ENCODE measurements around the gene FSTL3. TPM values are rescaled to one million over a fixed set of nuclear protein-coding genes. Genes with fewer than 3 reads are reported as not detected.
"Not testable (repeated sequence)": the region's sequence is repeated elsewhere in the genome, so short reads cannot be mapped to it uniquely, and the experiment has no call there.

The FSTL3 gene
- total RNA-seq, 2 donors from 2014 or later: 9.8 to 14.1 TPM

DNA sequence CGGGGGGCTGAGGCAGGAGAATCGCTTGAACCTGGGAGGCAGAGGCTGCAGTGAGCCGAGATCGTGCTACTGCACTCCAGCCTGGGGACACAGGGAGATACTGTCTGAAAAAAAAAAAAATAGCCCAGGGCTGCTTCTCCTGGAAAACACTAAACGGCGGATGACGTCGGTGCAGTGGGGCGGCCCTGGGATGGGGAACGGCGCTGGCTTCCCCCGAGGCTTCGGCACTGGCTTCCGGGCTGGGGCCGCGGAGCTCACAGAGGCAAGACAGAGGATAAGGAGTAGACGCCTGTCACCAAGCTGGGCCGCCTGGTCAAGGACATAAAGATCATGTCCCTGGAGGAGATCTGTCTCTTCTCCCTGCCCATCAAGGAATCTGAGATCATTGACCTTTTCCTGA, 14.0 kb downstream of the FSTL3 start:
- Histone ChIP-seq H3K9me3 (ENCODE audit: control insufficient read depth, low read length) (no peaks in the 10 kb centered on the region), H3K36me3 (ENCODE audit: control insufficient read depth, insufficient read depth, low read length) (no peaks in the 10 kb centered on the region), H3K9ac (ENCODE audit: extremely low read depth, low read length, poor library complexity, severe bottlenecking) (no peak overlapping the region), H3K27me3 (ENCODE audit: control insufficient read depth, insufficient read depth, low read length, poor library complexity, severe bottlenecking) (no peaks in the 10 kb centered on the region), H3K27ac (ENCODE audit: low read depth, low read length) (no peak overlapping the region), H3K4me3 (ENCODE audit: low read length) (no peak overlapping the region), H3K4me1 (ENCODE audit: control insufficient read depth, insufficient read depth, low read length) (no peaks in the 10 kb centered on the region)
- peak; percentile 43 for DNase-seq
- WGBS, 2 experiments (ENCODE audit: insufficient coverage in 1 of 2, insufficient read length in 1 of 2): 80 to 81% methylated on average over 14 to 18 of the region's 18 CpGs
- TF ChIP-seq, protein P1, sequence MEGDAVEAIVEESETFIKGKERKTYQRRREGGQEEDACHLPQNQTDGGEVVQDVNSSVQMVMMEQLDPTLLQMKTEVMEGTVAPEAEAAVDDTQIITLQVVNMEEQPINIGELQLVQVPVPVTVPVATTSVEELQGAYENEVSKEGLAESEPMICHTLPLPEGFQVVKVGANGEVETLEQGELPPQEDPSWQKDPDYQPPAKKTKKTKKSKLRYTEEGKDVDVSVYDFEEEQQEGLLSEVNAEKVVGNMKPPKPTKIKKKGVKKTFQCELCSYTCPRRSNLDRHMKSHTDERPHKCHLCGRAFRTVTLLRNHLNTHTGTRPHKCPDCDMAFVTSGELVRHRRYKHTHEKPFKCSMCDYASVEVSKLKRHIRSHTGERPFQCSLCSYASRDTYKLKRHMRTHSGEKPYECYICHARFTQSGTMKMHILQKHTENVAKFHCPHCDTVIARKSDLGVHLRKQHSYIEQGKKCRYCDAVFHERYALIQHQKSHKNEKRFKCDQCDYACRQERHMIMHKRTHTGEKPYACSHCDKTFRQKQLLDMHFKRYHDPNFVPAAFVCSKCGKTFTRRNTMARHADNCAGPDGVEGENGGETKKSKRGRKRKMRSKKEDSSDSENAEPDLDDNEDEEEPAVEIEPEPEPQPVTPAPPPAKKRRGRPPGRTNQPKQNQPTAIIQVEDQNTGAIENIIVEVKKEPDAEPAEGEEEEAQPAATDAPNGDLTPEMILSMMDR (conservative IDR thresholded peaks at IDR 0.05): no peak
- Mint-ChIP-seq H3K27ac (no peak overlapping the region), H3K36me3 (ENCODE audit: low read depth) (no peaks in the 10 kb centered on the region), H3K27me3 (ENCODE audit: insufficient read depth) (peaks cover 4% of the 10 kb centered on the region), H3K4me3 (no peak overlapping the region), H3K9me3 (no peaks in the 10 kb centered on the region), H3K4me1 (no peaks in the 10 kb centered on the region)

DNA sequence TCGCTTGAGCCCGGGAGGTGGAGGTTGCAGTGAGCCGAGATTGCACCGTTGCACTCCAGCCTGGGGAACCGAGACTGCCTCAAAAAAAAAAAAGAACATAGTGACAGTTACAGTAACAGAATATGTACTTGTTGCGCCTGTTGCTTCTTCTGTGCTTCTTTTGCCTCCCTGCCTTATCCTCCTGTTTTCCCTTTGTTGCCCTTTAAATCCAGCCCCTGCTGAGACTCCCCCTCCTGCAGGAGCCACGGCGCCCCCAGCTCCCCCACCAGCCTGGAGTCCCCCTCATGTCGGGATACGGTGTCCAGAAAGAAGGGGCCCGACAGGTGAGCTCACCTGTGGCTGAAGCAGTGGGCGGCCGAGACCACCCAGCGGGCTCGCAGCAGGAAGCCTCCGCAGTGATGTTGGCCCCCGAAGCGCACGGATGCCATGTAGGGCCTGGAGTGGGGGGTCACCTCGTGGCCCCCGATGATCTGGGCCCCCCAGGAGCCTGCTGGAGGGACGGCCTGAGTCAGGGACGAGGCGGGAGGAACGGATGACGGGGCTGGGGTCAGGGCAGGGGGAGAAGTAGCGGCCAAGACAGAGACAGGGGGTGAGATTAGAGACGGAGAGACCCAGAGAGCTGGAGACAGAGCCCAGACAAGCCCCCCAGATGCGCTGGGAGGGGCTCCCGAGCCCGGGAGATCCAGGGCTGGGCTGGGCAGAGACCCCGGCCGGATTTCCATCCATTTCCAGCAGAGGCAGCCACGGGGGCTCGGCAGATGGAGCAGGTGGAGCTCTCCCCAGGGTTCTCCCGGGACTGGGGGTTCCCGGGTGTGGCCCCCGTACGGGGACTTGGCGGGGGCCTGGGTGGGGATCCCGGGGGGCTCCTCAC, 18.5 kb downstream of the FSTL3 start:
- DNase-seq: no peak

DNA sequence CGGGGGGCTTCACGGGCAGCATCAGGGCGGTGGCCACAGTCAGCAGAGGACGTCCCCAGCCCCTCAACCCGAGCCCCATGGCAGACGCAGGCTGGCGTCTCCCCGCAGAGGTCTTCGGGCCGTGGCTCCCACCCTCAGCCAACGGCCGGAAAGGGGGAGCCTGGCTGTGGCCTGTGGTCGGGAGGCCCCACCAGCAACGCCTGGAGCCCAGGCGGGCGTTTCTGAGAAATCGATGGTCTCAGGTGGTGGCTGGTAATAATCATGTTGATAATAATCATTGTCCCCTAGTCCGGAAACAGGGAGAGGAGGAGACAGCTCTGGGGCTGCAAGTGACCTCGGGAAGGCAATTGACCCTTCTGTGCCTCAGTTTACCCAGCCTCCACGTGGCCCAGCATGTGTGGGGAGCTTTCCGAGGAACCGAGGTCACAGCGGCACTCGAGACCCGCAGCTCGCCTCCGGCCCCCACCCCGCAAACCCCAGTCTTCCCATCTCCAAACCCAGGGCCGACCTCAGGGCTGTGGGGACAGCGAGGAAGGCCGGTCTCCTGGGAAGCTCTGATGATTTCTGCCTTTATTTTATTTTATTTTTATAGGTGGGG, 19.3 kb downstream of the FSTL3 start, which contains the start of gene PRSS57:
Gene PRSS57 (minus strand): TSS at position 101 of the 598 bp plus-strand sequence. CDS start 22 bp downstream, at position 79.
- Histone ChIP-seq H3K9ac (ENCODE audit: extremely low read depth, low read length, poor library complexity, severe bottlenecking) (no peak within 1 kb of the TSS), H3K4me1 (ENCODE audit: control insufficient read depth, insufficient read depth, low read length) (no peaks in the 10 kb centered on the region), H3K36me3 (ENCODE audit: control insufficient read depth, insufficient read depth, low read length) (no peaks in the 10 kb centered on the region), H3K9me3 (ENCODE audit: control insufficient read depth, low read length) (no peaks in the 10 kb centered on the region), H3K27ac (ENCODE audit: low read depth, low read length) (no peak within 1 kb of the TSS), H3K4me3 (ENCODE audit: low read length) (no peak within 1 kb of the TSS), H3K27me3 (ENCODE audit: control insufficient read depth, insufficient read depth, low read length, poor library complexity, severe bottlenecking) (no peaks in the 10 kb centered on the region)
- no peaks in the 10 kb centered on the region for H3K4me1 Mint-ChIP-seq
- TF ChIP-seq, protein P1 (conservative IDR thresholded peaks at IDR 0.05): no peak
- H3K27me3 Mint-ChIP-seq (ENCODE audit: insufficient read depth): no peaks in the 10 kb centered on the region
- no peaks in the 10 kb centered on the region for H3K36me3 Mint-ChIP-seq (ENCODE audit: low read depth)
- 90% methylated on average over 8 to 31 of the region's 31 CpGs for WGBS, 2 experiments (ENCODE audit: insufficient coverage in 1 of 2, insufficient read length in 1 of 2)
- no peak within 1 kb of the TSS for H3K4me3 Mint-ChIP-seq
- H3K9me3 Mint-ChIP-seq: no peaks in the 10 kb centered on the region
- H3K27ac Mint-ChIP-seq: no peak within 1 kb of the TSS
- no peak for DNase-seq

More for the DNA sequence above, 18.5 kb downstream of the FSTL3 start:
- H3K27ac Mint-ChIP-seq: no peak overlapping the region
- no peaks in the 10 kb centered on the region for H3K27me3 Mint-ChIP-seq (ENCODE audit: insufficient read depth)
- H3K4me3 ChIP-seq (ENCODE audit: low read length): no peak overlapping the region
- no peaks in the 10 kb centered on the region for H3K27me3 ChIP-seq (ENCODE audit: control insufficient read depth, insufficient read depth, low read length, poor library complexity, severe bottlenecking)
- H3K4me1 ChIP-seq (ENCODE audit: control insufficient read depth, insufficient read depth, low read length): no peaks in the 10 kb centered on the region
- no peaks in the 10 kb centered on the region for H3K9me3 ChIP-seq (ENCODE audit: control insufficient read depth, low read length)
- no peaks in the 10 kb centered on the region for H3K4me1 Mint-ChIP-seq
- H3K36me3 ChIP-seq (ENCODE audit: control insufficient read depth, insufficient read depth, low read length): no peaks in the 10 kb centered on the region
- no peak overlapping the region for H3K9ac ChIP-seq (ENCODE audit: extremely low read depth, low read length, poor library complexity, severe bottlenecking)
- H3K9me3 Mint-ChIP-seq: no peaks in the 10 kb centered on the region
- TF ChIP-seq, protein P1 (conservative IDR thresholded peaks at IDR 0.05): no peak
- 82 to 91% methylated on average over 16 to 41 of the region's 41 CpGs for WGBS, 2 experiments (ENCODE audit: insufficient coverage in 1 of 2, insufficient read length in 1 of 2)
- no peaks in the 10 kb centered on the region for H3K36me3 Mint-ChIP-seq (ENCODE audit: low read depth)
- H3K4me3 Mint-ChIP-seq: no peak overlapping the region
- H3K27ac ChIP-seq (ENCODE audit: low read depth, low read length): no peak overlapping the region

DNA sequence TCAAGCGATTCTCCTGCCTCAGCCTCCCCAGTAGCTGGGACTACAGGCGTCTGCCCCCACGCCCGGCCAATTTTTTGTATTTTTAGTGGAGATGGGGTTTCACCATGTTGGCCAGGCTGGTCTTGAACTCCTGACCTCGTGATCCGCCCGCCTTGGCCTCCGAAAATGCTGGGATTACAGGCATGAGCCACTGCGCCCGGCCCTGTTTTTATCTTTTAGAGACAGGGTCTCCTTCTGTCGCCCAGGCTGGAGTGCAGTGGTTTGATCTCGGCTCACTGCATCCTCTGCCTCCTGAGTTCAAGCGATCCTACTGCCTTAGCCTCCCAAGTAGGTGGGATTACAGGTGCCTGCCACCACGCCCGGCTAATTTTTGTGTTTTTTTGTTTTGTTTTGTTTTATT, 22.3 kb downstream of the FSTL3 start:
- not testable (repeated sequence) for H3K9ac ChIP-seq (ENCODE audit: extremely low read depth, low read length, poor library complexity, severe bottlenecking); H3K27ac Mint-ChIP-seq; H3K27me3 ChIP-seq (ENCODE audit: control insufficient read depth, insufficient read depth, low read length, poor library complexity, severe bottlenecking); H3K4me3 ChIP-seq (ENCODE audit: low read length); H3K4me3 Mint-ChIP-seq; H3K27ac ChIP-seq (ENCODE audit: low read depth, low read length); H3K36me3 Mint-ChIP-seq (ENCODE audit: low read depth); DNase-seq; H3K4me1 ChIP-seq (ENCODE audit: control insufficient read depth, insufficient read depth, low read length); H3K9me3 ChIP-seq (ENCODE audit: control insufficient read depth, low read length); H3K27me3 Mint-ChIP-seq (ENCODE audit: insufficient read depth); H3K36me3 ChIP-seq (ENCODE audit: control insufficient read depth, insufficient read depth, low read length); H3K9me3 Mint-ChIP-seq; H3K4me1 Mint-ChIP-seq
- 90 to 96% methylated on average over 11 to 15 of the region's 15 CpGs for WGBS, 2 experiments (ENCODE audit: insufficient coverage in 1 of 2, insufficient read length in 1 of 2)

Measured in endodermal cell (in vitro differentiated cells).